Stimulated activated CD4-positive, alpha-beta T cell treated with anti-CD3 and anti-CD28 coated beads, Interleukin-1b, Interleukin-23, amount 100 ng/mL, for 24 hours (primary cell): ENCODE measurements around the gene SPATA31E1.

Experiments used
- DNase-seq, 4 experiments: peaks; one replicate each; pipeline ENCODE4 v3.0.0-alpha.2; 2020; ENCODE audit warnings: low read depth in 4 of 4, low spot score in 1 of 4

SPATA31E1 gene

DNA sequence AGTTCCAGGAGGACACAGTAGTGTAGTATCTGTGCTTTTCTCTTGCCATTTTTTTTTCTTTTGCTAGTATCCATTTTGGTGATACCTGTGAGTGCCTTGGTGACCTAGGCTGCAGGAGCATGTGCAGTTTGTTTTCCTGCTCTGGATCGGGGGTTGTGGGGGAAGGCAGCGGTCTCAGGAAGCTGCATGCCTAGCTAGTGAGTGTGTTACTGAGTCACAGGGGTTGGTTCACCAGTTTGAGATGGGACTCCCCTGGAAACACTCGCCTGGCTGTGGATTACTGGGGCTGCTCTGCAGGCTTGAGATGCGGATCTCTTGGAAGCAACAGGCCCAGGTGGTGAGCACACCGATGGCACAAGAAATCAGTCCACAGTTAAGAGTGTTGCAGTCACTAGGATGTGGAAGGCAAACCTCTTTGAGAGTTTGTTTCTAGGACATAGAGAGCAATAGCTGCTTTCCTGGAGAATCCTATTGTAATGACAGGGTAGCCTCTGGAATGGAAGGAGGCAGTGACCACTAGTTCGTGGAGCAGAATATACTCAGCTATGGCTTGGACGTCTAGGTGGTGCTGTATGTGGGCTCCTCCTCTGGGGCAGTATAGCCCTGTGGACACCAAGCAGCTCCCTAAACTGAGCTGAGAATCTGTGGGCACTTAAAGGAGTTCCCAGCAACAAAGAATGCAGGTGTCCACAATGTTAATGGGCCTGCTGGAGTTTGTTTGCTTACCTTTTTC, 20.0 kb upstream of the SPATA31E1 start:
- no peak for DNase-seq

- no peak for DNase-seq
Observed at GRCh38 chr9:87863882-87864465, 18.7 kb upstream of the SPATA31E1 start.

- DNase-seq: no peak
Observed at GRCh38 chr9:87864915-87865314, 17.8 kb upstream of the SPATA31E1 start.

- DNase-seq: no peak
Observed at GRCh38 chr9:87865626-87866025, 17.1 kb upstream of the SPATA31E1 start.

DNA sequence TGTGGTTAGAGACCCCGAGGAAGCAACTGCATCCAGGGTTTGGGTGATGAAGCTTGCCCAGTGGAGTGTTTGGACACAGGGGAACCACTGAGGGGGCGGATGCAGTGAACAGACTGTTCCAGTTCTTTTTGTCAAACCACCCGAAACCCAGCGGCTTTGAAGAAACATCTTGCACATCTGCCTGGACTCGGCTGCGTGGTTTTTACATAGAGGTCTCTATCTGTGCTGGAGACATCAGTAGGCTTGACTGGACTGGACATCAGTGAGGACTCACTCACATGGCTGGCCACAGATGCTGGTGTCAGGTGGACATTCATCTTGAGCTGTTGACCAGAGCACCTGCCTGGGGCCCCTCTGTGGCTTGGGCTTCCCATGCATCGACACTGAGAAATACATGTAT, 15.3 kb upstream of the SPATA31E1 start:
- no peak for DNase-seq

DNA sequence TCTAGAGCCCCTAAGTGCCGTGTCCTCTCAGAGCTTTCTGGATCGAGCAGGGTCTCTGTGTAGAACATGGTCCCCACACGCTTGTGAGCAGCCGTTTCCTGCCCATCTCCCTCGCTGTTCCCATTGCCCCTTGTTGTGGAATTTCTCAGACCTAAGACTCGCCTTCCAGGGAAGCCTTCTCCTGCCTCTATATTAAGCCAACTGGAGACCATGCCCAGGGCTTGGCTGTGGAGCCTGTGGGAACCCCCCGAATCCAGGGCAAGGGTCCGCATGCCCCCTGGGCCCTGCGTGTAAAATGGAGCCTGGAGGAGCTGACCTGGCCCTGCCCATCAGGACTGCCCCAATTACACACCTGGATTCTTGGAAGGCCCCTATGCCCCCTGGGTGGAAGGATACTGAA, 14.5 kb upstream of the SPATA31E1 start:
- DNase-seq: no peak

DNA sequence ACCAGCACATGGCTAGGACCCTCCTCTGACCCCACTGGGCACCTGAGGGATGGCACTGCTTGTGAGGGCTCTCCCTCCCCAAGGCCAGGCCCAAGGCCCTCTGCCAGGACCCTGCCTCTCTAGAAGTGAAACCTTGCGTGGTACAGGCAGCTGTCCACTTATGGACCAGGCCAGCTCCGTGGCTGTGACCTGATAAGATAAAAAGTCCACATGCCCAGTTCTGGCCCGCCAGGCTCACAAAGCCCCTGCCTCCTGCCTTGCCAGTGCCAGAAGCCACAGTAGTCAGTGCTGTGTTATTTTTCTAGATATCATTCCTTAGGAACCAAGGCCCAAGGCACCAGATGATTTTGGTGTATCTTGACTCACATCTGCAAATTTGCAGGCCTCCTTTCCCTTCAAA, 14.0 kb upstream of the SPATA31E1 start:
- DNase-seq: no peak

DNA sequence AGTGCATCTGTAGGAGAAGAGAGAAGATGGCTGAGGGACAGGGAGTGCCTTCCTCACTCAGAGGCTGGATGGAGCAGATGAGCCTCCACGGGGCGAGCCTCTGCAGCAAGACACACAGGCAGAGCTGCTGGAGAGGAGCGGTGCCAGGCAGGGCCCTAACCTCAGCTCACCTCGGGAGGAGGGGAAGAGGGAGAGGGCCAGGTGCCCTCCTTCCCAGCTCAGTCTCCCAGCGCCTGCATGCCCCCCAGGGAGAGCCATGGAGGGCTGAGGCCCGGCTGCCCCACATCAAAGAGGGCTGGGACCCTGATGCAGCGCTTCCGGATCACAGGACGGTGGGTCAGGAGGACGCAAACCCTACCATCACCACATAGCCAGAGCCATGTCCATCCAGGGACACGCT, 13.6 kb upstream of the SPATA31E1 start:
- DNase-seq: no peak

GRCh38 chr9:87871425-87872078, 11.1 kb upstream of the SPATA31E1 start:
- no peak for DNase-seq

GRCh38 chr9:87872079-87872624, 10.5 kb upstream of the SPATA31E1 start:
- no peak for DNase-seq

DNA sequence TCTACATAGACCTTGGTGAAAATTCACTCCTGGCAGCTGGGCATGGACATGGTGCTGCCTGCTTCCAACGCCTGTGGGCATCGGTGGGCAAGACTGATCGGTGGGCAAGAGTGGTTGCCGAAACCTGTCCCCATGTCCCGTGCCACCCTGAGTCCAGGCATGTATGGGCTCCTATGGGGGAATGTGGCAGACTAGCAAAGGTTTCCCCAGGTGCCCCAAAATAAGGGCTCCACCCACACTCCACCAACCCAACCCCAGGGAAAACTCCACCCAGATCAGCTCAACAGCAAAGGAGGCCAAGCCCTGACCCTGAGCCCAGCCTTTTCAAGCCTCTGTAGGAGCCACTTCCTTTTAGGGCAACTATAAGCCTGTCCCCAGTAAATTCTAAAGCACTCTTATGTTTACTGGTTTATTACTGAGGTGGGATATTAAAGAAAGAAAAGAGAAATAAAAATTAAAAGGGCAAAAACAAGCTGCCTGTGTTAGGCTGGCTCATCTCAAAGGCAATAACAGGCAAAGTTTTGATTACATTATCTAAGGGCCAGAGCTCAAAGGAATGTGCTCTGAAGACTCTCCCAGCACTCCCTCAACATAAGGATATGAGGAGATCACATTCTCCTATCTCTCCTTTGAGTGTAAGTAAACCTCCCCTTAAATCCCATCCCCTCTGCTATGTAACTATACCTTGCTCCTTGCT, 8.9 kb upstream of the SPATA31E1 start:
- no peak for DNase-seq

DNA sequence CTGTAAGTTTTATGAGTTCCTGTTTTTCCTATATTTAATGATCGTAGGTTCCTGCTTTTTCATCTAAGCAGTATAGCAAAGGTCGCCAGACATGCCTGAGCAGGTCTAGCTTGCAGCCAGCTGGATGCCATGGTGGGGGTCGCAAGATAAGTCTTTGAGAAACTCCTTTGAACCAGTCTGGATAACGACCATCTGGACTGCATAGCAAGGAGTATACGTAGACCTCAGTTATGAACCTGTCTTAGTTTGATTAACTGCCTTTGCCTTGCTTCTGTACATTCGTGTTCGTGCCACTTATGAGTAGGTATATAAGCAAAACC, 8.4 kb upstream of the SPATA31E1 start:
- DNase-seq: no peak

DNA sequence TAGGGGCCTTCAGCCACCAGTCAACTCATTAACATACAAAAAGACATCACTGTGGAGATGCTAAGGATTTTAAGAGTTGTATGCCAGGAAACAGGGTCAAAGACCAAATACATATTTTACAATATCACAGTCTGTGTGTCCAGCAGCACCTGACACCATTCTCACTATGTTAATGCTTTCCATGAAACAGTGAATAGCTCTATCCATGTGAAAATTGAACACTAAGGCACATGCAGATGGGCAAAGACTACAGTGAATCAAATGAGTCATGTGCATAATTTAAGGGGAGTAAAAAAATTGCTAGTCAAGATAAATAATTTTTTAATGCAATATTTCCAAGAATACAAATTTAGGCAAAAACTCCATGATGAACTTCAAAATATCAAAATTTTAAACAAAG, 7.6 kb upstream of the SPATA31E1 start:
- DNase-seq: no peak

DNA sequence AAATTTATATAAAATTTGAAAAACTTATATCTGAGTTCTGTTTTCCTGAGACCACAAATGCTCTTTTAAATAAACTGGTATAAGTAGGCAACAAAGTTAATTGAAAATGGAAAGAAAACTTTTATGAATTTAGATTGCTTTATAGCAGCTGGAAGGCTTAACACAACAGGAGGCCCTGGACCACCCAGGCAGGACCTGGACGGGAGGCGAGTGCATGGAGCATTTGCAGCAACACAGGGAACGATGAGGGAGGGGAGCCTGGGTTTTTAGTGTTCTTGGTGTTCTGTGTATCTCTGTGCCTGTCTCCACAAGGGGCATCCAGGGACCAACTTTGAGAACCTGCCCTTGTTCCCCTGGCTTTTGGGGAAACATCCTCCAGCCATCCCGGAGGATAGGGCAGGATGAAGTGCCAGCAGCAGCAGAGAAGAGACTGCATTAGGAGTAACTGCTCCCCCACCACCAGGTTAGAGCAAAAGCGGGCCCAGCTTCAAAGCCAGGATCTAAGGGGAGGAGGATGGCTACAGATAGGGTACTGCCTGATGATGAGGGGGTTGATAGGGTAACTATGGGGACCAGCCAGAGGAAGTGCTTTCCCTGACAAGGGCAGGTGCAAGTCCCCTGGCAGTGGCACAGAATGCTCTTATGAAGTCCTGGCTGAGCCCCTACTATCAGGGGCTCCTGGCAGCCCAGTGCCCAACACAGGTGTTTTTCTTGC, 6.7 kb upstream of the SPATA31E1 start:
- no peak for DNase-seq

- DNase-seq: no peak
Observed at GRCh38 chr9:87876708-87877107, 6.0 kb upstream of the SPATA31E1 start.

GRCh38 chr9:87878989-87879511, 3.6 kb upstream of the SPATA31E1 start:
- no peak for DNase-seq

GRCh38 chr9:87880116-87880515, 2.6 kb upstream of the SPATA31E1 start:
- DNase-seq: no peak

GRCh38 chr9:87880683-87881082, 2.0 kb upstream of the SPATA31E1 start:
- no peak for DNase-seq

DNA sequence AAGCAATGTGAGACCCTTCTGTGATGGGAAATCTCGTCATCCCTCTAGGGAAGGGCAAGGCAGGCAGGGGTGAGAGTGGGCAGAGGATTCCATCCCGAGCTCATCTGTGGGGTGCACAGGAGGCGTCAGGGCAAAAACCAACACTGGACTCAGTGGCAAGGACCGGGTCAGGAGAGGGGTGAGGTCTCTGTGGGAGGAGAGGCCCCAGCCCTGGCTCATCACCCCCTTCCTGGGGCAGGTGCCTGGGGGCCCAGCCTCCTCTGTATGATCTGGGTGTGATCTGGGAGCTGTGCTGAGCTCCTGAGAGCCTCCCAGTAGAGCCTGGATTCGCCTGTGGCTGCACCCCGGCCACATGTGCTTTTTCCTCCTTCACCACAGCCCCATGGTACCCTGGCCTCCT, 597 bp downstream of the SPATA31E1 start:
- no peak for DNase-seq

DNA sequence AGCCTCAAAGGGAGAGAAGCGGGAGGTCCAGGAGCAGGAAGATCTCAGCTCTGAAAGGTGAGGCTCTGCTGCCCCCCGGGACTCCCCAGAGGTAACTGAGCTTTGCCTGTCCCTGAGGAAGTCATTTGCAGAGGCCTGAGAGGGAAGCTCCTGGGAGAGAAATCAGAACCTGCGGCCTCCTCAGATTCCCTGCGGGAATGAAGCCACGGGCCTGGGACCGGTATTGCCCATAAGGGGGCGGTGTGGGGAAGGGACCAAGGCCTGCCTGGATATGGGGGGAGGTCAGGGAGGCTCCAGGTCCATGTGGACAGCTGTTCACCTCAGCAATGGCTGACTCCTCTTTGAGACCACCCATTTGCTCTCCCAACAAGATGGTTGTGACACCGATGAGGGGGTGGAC, 1.3 kb downstream of the SPATA31E1 start:
- no peak for DNase-seq
